Peyer's patch (tissue), 4 donors: ENCODE data around the gene CYFIP1.

Experiments
- CTCF ChIP-seq, 6 experiments: fragments of 450-650 bp in 4 of 6; fragments of 200-600 bp in 2 of 6; sonication (generic) in 1 of 6; IDR thresholded peaks; one replicate each; pipeline ENCODE4 v1.5.1; 2017 to 2019; ENCODE audit warnings: antibody characterized with exemption in 6 of 6, mild to moderate bottlenecking in 3 of 6, moderate library complexity in 1 of 6
- POLR2A ChIP-seq, 2 donors: fragments of 450-650 bp; IDR thresholded peaks; one replicate each; pipeline ENCODE4 v1.5.1; 2017; ENCODE audit warnings: antibody characterized with exemption in 2 of 2, mild to moderate bottlenecking in 2 of 2, moderate library complexity in 2 of 2

GRCh38 chr15:22969489-22969888 lies 10.7 kb downstream of the CYFIP1 start:
- TF ChIP-seq CTCF (IDR thresholded peaks at IDR 0.05): no peak
- no peak for TF ChIP-seq POLR2A (IDR thresholded peaks at IDR 0.05)
